Right lobe of liver (tissue), 4 donors: ENCODE results near the gene RPL11.
"Not testable (repeated sequence)": the region's sequence is repeated elsewhere in the genome, so short reads cannot be mapped to it uniquely, and the experiment has no call there.

Experiments
- POLR2A ChIP-seq: fragments of 450-650 bp; IDR thresholded peaks from one replicate; pipeline ENCODE4 v1.6.1; 2017; ENCODE audit warnings: antibody characterized with exemption, mild to moderate bottlenecking
- TF ChIP-seq, protein P1 (sequence below), 4 donors: fragments of 200-600 bp in 3 of 4; fragments of 450-650 bp in 1 of 4; IDR thresholded peaks; one replicate each; pipeline versions ENCODE4 v1.5.1 to v1.8.0; 2016 to 2022; ENCODE audit warnings: antibody characterized with exemption in 4 of 4, mild to moderate bottlenecking in 2 of 4
- donor health status: DM: no; HTN: no; CAD: no.
- donor health status: DM: no; HTN: no; CAD: no.
- donor health status: DM: no; HTN: yes; CAD: no.

DNA sequence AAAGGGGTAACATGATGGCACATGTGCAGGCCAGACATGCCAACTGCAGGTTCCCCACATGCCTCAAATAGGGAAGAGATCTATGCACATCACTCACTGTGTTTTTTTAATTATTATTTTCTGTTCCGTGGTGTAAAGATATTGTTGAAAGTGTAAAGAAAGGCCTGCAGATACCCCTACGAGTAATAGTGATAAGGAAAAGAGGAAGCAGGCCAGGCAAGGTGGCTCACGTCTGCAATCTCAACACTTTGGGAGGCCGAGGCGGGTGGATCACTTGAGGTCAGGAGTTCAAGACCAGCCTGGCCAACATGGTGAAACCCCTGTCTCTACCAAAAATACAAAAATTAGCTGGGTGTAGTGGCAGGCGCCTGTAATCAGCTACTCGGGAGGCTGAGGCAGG lies 6.4 kb upstream of the RPL11 start:
- TF ChIP-seq POLR2A, result not testable (repeated sequence)
- TF ChIP-seq, protein P1, sequence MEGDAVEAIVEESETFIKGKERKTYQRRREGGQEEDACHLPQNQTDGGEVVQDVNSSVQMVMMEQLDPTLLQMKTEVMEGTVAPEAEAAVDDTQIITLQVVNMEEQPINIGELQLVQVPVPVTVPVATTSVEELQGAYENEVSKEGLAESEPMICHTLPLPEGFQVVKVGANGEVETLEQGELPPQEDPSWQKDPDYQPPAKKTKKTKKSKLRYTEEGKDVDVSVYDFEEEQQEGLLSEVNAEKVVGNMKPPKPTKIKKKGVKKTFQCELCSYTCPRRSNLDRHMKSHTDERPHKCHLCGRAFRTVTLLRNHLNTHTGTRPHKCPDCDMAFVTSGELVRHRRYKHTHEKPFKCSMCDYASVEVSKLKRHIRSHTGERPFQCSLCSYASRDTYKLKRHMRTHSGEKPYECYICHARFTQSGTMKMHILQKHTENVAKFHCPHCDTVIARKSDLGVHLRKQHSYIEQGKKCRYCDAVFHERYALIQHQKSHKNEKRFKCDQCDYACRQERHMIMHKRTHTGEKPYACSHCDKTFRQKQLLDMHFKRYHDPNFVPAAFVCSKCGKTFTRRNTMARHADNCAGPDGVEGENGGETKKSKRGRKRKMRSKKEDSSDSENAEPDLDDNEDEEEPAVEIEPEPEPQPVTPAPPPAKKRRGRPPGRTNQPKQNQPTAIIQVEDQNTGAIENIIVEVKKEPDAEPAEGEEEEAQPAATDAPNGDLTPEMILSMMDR (IDR thresholded peaks at IDR 0.05), result not testable (repeated sequence)
